Measurements from ENCODE around the gene SELL.

SELL gene

GRCh38 chr1:169711469-169712308 lies at the start of gene SELL:
SELL (minus strand) TSS chr1:169711620; CDS start chr1:169711498, 122 bp downstream.
- Histone ChIP-seq H3K4me1 (ENCODE audit: control insufficient read depth in 1 of 2, insufficient read depth in 1 of 2, low read depth in 1 of 2, low read length in 1 of 2) (peaks cover 10 to 52% of the 10 kb centered on the region in 2 experiments), H3K9me3 (no peaks in the 10 kb centered on the region), H3K27me3 (no peaks in the 10 kb centered on the region), H3K4me3 (ENCODE audit: low read depth in 1 of 2, low read length in 1 of 2) (peak within 1 kb of the TSS; percentile 79 to 95), H3K36me3 (peaks cover 28% of the 10 kb centered on the region), H3K27ac (peak within 1 kb of the TSS; percentile 89)
- peak; percentile 86 for TF ChIP-seq CTCF (IDR thresholded peaks at IDR 0.05)

DNA sequence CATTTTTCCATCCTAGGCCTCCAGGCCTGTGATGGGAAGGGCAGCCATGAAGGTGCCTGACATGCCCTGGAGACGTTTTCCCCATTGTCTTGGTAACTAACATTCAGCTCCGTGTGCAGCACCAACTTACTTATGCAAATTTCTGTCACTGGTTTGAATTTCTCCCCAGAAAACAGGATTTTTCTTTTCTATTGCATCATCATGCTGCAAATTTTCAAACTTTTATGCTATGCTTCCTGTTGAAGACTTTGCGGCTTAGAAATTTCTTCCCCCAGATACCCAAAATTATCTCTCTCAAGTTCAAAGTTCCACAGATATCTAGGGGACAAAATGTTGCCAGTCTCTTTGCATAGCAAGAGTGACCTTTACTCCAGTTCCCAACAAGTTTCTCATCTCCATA lies 47.6 kb upstream of the SELL start:
- Histone ChIP-seq H3K27me3 (no peaks in the 10 kb centered on the region), H3K27ac (no peak overlapping the region), H3K36me3 (no peaks in the 10 kb centered on the region), H3K4me3 (ENCODE audit: low read depth in 1 of 2, low read length in 1 of 2) (no peak overlapping the region), H3K4me1 (ENCODE audit: control insufficient read depth in 1 of 2, insufficient read depth in 1 of 2, low read depth in 1 of 2, low read length in 1 of 2) (no peaks in the 10 kb centered on the region), H3K9me3 (no peaks in the 10 kb centered on the region)
- no peak for TF ChIP-seq CTCF (IDR thresholded peaks at IDR 0.05)

GRCh38 chr1:169753549-169753948 lies 42.1 kb upstream of the SELL start:
- no peak for TF ChIP-seq CTCF (IDR thresholded peaks at IDR 0.05)
- Histone ChIP-seq H3K4me3 (ENCODE audit: low read depth in 1 of 2, low read length in 1 of 2) (no peak overlapping the region), H3K27ac (no peak overlapping the region), H3K4me1 (ENCODE audit: control insufficient read depth in 1 of 2, insufficient read depth in 1 of 2, low read depth in 1 of 2, low read length in 1 of 2) (no peaks in the 10 kb centered on the region), H3K9me3 (no peaks in the 10 kb centered on the region), H3K27me3 (no peaks in the 10 kb centered on the region), H3K36me3 (no peaks in the 10 kb centered on the region)

- no peaks in the 10 kb centered on the region for H3K4me1 ChIP-seq (ENCODE audit: control insufficient read depth in 1 of 2, insufficient read depth in 1 of 2, low read depth in 1 of 2, low read length in 1 of 2)
- no peaks in the 10 kb centered on the region for H3K9me3 ChIP-seq
- H3K27ac ChIP-seq = no peak overlapping the region
- no peak for TF ChIP-seq CTCF (IDR thresholded peaks at IDR 0.05)
- no peak overlapping the region for H3K4me3 ChIP-seq (ENCODE audit: low read depth in 1 of 2, low read length in 1 of 2)
- H3K27me3 ChIP-seq = no peaks in the 10 kb centered on the region
- H3K36me3 ChIP-seq = no peaks in the 10 kb centered on the region
Observed at GRCh38 chr1:169750041-169750440, 38.6 kb upstream of the SELL start.

DNA sequence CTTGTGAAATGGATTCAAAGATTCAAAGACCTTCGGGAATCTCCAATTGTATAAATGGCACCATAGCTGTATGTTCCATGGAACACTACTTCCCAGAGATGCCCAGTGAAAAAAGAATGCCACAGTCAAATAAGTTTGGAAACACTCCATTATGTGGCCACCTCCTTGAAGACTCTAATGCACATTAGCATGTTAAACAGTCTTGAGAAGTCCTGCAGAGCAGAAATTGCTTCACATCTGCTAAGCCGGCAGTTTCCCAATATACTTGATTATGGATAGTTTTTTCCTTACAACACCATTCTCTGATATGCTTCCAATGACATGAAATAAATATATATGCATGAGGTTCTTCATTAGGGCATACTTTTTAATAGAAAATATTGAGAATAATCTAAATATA lies 35.1 kb upstream of the SELL start:
- Histone ChIP-seq H3K27me3 (no peaks in the 10 kb centered on the region), H3K36me3 (no peaks in the 10 kb centered on the region), H3K4me3 (ENCODE audit: low read depth in 1 of 2, low read length in 1 of 2) (no peak overlapping the region), H3K9me3 (no peaks in the 10 kb centered on the region), H3K4me1 (ENCODE audit: control insufficient read depth in 1 of 2, insufficient read depth in 1 of 2, low read depth in 1 of 2, low read length in 1 of 2) (no peaks in the 10 kb centered on the region), H3K27ac (no peak overlapping the region)
- no peak for TF ChIP-seq CTCF (IDR thresholded peaks at IDR 0.05)

All from neutrophil (primary cell).